Stomach (tissue), 9 donors: ENCODE results near the gene LRMDA. TPM values are rescaled to one million over a fixed set of nuclear protein-coding genes. Genes with fewer than 3 reads are reported as not detected.

ENCODE experiments used
- DNase-seq, 2 donors: peaks; one replicate each; pipeline versions ENCODE4 v3.0.0 to v3.0.0-alpha.2; 2013 to 2019
- H3K27ac ChIP-seq, 5 donors: fragments of 200-600 bp in 4 of 5; sonication (generic) in 4 of 5; one replicate each; pipeline ENCODE4 v1.5.1; 2013 to 2019; ENCODE audit warnings: mild to moderate bottlenecking in 1 of 5, moderate library complexity in 1 of 5
- H3K27me3 ChIP-seq, 3 donors: fragments of 200-600 bp; sonication (generic); one replicate each; pipeline ENCODE4 v1.5.1; 2017 to 2019; ENCODE audit warnings: mixed run types in 1 of 3
- H3K36me3 ChIP-seq, 4 donors: fragments of 200-600 bp; sonication (generic); 1 replicate in 3 of 4; 2 replicates in 1 of 4; pipeline ENCODE4 v1.5.1; 2016 to 2019
- H3K4me1 ChIP-seq, 4 donors: fragments of 200-600 bp; sonication (generic); one replicate each; pipeline ENCODE4 v1.5.1; 2016 to 2019
- H3K4me3 ChIP-seq, 4 donors: fragments of 200-600 bp; sonication (generic) in 3 of 4; one replicate each; pipeline ENCODE4 v1.5.1; 2016 to 2019; ENCODE audit warnings: mild to moderate bottlenecking in 1 of 4
- H3K9me3 ChIP-seq, 4 donors: fragments of 200-600 bp; sonication (generic); one replicate each; pipeline ENCODE4 v1.5.1; 2016 to 2019
- CTCF ChIP-seq, 7 experiments: fragments of 450-650 bp in 4 of 7; fragments of 200-600 bp in 3 of 7; sonication (generic) in 3 of 7; IDR thresholded peaks; one replicate each; pipeline ENCODE4 v1.5.1; 2016 to 2019; ENCODE audit warnings: antibody characterized with exemption in 7 of 7, control low read depth in 2 of 7, mild to moderate bottlenecking in 1 of 7
- EP300 ChIP-seq: sonication (generic); formaldehyde crosslinking; IDR thresholded peaks from one replicate; pipeline ENCODE4 v1.6.1; 2017; ENCODE audit warnings: antibody characterized with exemption
- POLR2A ChIP-seq, 4 donors: fragments of 450-650 bp; IDR thresholded peaks; one replicate each; pipeline ENCODE4 v1.6.1; 2016; ENCODE audit warnings: antibody characterized with exemption in 4 of 4, control low read depth in 2 of 4, mild to moderate bottlenecking in 1 of 4, moderate library complexity in 1 of 4
- POLR2AphosphoS5 ChIP-seq, 3 donors: sonication (generic); formaldehyde crosslinking; IDR thresholded peaks; one replicate each; pipeline ENCODE4 v1.6.1; 2016; ENCODE audit warnings: antibody characterized with exemption in 3 of 3
- WGBS, 5 donors: extraction: QIAGEN DNeasy Blood & Tissue Kit in 3 of 5; methylation state at CpG; one replicate each; pipeline versions ENCODE4 v1.1.5 to v1.1.7; 2013 to 2018; 5-methylcytosine and 5-hydroxymethylcytosine counted together
- intact Hi-C: fragments of 100-400 bp; cut with DNase I; formaldehyde crosslinking; loops from one replicate; pipeline ENCODE4 v1.15.1; 2023; ENCODE audit warnings: low total_unique reads
- polyA plus RNA-seq, 3 donors: library from polyadenylated mRNA; stranded (reverse); fragments of 200-250 nt; gene quantifications; one replicate each; pipeline ENCODE4 v1.2.3, GENCODE V29; 2013
- total RNA-seq, 5 donors: library from RNA; depleted of rRNA; stranded (reverse); fragments of >200 nt; gene quantifications; one replicate each; pipeline versions ENCODE4 v1.1.0 to v1.2.3, GENCODE V29; 2014 to 2016
- donor health status: healthy with polysubstance abuse.
- donor health status: Bipolar disorder and iron deficiency.
- donor health status: healthy.

Gene LRMDA
- total and polyA plus RNA-seq, 8 donors = 1.3 to 30.2 (median 13.6) TPM; not detected in 1

GRCh38 chr10:75976681-75977080 lies 545.3 kb downstream of the LRMDA start:
- DNase-seq = no peak
- TF ChIP-seq POLR2AphosphoS5 (IDR thresholded peaks at IDR 0.05) (no peak), EP300 (no peak), CTCF (IDR thresholded peaks at IDR 0.05) (no peak), POLR2A (IDR thresholded peaks at IDR 0.05) (no peak)
- Histone ChIP-seq H3K9me3 (no peaks in the 10 kb centered on the region), H3K4me3 (no peak overlapping the region), H3K27ac (no peak overlapping the region), H3K27me3 (no peaks in the 10 kb centered on the region), H3K36me3 (no peaks in the 10 kb centered on the region), H3K4me1 (peaks cover 0 to 13% (median 6%) of the 10 kb centered on the region in 4 donors)
- intact Hi-C loops = no loop called here
- WGBS, 5 donors = 83 to 90% (median 86%) methylated on average over 3 of the region's 3 CpGs

DNA sequence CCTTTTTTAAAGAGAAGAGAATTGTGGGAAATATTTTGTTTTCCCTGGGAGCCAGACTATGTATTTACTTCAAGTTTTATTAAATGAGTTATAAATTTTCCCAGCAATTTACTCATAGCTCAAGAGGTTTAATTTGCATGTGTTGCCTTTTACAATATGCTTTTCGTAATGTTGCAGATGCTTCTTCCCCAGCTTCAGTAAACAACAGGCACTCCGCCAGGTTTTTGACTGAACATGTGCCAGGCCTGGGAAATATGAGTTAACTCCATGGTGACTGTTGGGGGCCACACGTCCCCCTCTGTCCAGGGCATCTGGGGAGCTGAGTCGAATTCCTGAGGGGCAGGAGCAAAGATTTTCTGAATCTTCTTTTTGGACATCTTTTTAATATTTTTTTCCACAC lies 545.7 kb downstream of the LRMDA start:
- Histone ChIP-seq H3K27ac (no peak overlapping the region), H3K4me3 (no peak overlapping the region), H3K9me3 (no peaks in the 10 kb centered on the region), H3K4me1 (peaks cover 0 to 11% (median 5%) of the 10 kb centered on the region in 4 donors), H3K36me3 (no peaks in the 10 kb centered on the region), H3K27me3 (no peaks in the 10 kb centered on the region)
- 56 to 70% (median 67%) methylated on average over 4 of the region's 4 CpGs for WGBS, 5 donors
- TF ChIP-seq CTCF (IDR thresholded peaks at IDR 0.05) = no peak
- TF ChIP-seq POLR2A (IDR thresholded peaks at IDR 0.05) = no peak
- TF ChIP-seq POLR2AphosphoS5 (IDR thresholded peaks at IDR 0.05) = no peak
- TF ChIP-seq EP300 = no peak
- DNase-seq = peak in 1 of 2 donors; percentile 69
- intact Hi-C loops = no loop called here

- TF ChIP-seq EP300 = no peak
- no peak for TF ChIP-seq POLR2A (IDR thresholded peaks at IDR 0.05)
- TF ChIP-seq CTCF (IDR thresholded peaks at IDR 0.05) = no peak
- TF ChIP-seq POLR2AphosphoS5 (IDR thresholded peaks at IDR 0.05) = no peak
- Histone ChIP-seq H3K9me3 (no peaks in the 10 kb centered on the region), H3K4me1 (no peaks in the 10 kb centered on the region), H3K27me3 (no peaks in the 10 kb centered on the region), H3K27ac (no peak overlapping the region), H3K36me3 (no peaks in the 10 kb centered on the region), H3K4me3 (no peak overlapping the region)
- intact Hi-C loops = no loop called here
- DNase-seq = no peak
- 60 to 77% (median 70%) methylated on average over 4 of the region's 4 CpGs for WGBS, 5 donors
Observed at GRCh38 chr10:75978213-75978612, 546.8 kb downstream of the LRMDA start.

DNA sequence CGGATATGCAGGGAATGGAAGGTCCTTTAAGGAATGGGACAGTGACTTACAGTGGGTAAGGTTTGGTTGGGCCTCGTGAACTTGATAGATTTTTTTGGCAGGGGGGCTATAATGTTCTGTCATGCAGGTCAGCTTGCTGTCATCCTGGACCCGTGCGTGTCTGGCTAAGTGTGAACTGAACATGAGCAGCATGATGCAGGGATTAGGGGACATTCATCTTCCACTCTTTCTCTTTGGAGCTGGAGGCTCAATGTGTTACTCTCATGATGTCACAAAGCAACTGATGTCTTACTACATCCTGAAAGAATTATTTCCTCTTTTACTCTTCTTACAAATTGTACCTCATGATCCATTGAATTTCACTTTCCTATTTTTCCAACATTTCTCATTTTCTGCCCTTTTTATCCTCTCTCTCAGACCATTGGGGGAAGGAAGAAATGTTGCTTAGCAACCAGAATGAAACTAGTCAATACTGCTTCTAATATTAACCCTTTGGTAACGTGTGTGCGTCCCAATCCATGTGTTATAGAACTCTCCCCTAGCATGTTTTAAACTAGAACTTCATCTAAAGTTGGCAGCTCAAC lies 549.1 kb downstream of the LRMDA start:
- no peak for DNase-seq
- intact Hi-C loops = no loop called here

More for the DNA sequence above, 549.1 kb downstream of the LRMDA start:
- H3K4me3 ChIP-seq = no peak overlapping the region
- H3K36me3 ChIP-seq = no peaks in the 10 kb centered on the region
- H3K9me3 ChIP-seq = no peaks in the 10 kb centered on the region
- H3K27ac ChIP-seq = no peak overlapping the region
- 79 to 92% (median 91%) methylated on average over 5 to 6 of the region's 6 CpGs for WGBS, 5 donors
- TF ChIP-seq POLR2A (IDR thresholded peaks at IDR 0.05) (no peak), CTCF (IDR thresholded peaks at IDR 0.05) (no peak), EP300 (no peak), POLR2AphosphoS5 (IDR thresholded peaks at IDR 0.05) (no peak)
- no peaks in the 10 kb centered on the region for H3K27me3 ChIP-seq
- no peaks in the 10 kb centered on the region for H3K4me1 ChIP-seq
